Measurements from ENCODE around the gene POU2AF1. TPM values are rescaled to one million over a fixed set of nuclear protein-coding genes. Genes with fewer than 3 reads are reported as not detected.
"Not testable (repeated sequence)": the region's sequence is repeated elsewhere in the genome, so short reads cannot be mapped to it uniquely, and the experiment has no call there.

The POU2AF1 gene
- total RNA-seq, 1 donor from 2014 or later: 81.0 TPM

DNA sequence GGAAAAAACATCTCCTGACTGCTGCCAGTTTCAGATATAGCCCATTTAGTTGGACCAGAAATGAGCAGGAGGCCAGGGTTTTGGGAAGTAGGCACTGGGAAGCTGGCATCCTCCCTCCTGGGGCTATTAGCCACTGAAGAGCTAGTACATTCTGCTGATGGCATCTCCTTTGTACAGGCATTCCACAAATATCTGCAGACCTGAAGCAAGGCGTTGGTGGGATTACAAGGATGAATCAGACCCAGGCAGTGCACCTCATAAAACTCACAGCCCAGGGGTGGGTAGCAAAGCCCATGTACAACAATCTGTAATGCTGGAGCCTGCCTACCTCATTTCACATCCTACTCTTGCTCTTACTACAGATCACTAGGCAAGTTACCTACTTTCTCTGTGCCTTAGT is 27.5 kb upstream of the POU2AF1 start:
- Mint-ChIP-seq H3K27ac (no peak overlapping the region), H3K36me3 (ENCODE audit: low read depth) (peaks cover 3% of the 10 kb centered on the region), H3K9me3 (peaks cover 28% of the 10 kb centered on the region), H3K4me3 (no peak overlapping the region), H3K27me3 (ENCODE audit: insufficient read depth) (no peaks in the 10 kb centered on the region), H3K4me1 (ENCODE audit: low read depth) (peaks cover 28% of the 10 kb centered on the region)
- DNase-seq (ENCODE audit: low spot score): no peak
- intact Hi-C loops (cut with micrococcal nuclease): no loop called here

DNA sequence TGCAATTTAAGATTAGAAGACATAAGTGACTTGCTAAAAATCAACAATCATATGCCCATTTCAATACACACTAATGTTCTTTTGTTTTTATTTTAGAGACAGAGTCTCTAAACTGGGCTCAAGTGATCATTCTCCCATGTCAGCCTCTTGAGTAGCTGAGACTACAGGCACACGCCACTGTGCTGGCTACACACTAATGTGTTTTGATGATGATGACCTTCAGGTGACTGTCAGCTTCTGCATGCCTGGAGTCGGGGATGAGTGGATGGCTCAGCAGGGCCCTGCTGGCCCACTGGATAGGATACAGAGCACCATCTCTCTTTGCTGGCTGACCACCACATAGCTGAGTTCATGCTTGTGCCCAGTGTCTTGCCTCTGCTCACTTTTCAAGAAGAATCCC is 27.0 kb upstream of the POU2AF1 start:
- Mint-ChIP-seq H3K27ac (no peak overlapping the region), H3K4me3 (no peak overlapping the region), H3K27me3 (ENCODE audit: insufficient read depth) (no peaks in the 10 kb centered on the region), H3K36me3 (ENCODE audit: low read depth) (peaks cover under 1% of the 10 kb centered on the region), H3K4me1 (ENCODE audit: low read depth) (peaks cover 23% of the 10 kb centered on the region), H3K9me3 (peaks cover 23% of the 10 kb centered on the region)
- no peak for DNase-seq (ENCODE audit: low spot score)
- intact Hi-C loops (cut with micrococcal nuclease): no loop called here

DNA sequence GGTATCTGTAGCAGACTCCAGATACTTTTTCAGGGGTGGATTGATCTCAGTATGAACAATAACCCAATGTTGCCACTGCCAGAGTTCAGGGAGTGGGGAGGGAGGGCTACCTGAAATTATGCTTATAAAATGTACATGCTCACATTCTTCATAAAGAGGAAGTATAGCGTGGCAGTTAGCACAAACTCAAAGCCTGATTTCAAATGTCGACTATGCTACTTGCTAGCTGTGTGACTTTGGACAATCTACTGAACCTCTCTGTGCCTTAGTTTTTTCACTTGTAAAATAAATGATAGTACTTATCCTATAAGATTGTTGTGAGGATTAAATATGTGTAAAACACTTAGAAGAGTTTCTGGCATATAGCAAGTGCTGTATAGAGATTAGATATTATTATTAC is 26.5 kb upstream of the POU2AF1 start:
- intact Hi-C loops (cut with micrococcal nuclease): no loop called here
- Mint-ChIP-seq H3K9me3 (peaks cover 20% of the 10 kb centered on the region), H3K27me3 (ENCODE audit: insufficient read depth) (no peaks in the 10 kb centered on the region), H3K27ac (no peak overlapping the region), H3K4me3 (no peak overlapping the region), H3K36me3 (ENCODE audit: low read depth) (no peaks in the 10 kb centered on the region), H3K4me1 (ENCODE audit: low read depth) (peaks cover 24% of the 10 kb centered on the region)
- DNase-seq (ENCODE audit: low spot score): no peak

DNA sequence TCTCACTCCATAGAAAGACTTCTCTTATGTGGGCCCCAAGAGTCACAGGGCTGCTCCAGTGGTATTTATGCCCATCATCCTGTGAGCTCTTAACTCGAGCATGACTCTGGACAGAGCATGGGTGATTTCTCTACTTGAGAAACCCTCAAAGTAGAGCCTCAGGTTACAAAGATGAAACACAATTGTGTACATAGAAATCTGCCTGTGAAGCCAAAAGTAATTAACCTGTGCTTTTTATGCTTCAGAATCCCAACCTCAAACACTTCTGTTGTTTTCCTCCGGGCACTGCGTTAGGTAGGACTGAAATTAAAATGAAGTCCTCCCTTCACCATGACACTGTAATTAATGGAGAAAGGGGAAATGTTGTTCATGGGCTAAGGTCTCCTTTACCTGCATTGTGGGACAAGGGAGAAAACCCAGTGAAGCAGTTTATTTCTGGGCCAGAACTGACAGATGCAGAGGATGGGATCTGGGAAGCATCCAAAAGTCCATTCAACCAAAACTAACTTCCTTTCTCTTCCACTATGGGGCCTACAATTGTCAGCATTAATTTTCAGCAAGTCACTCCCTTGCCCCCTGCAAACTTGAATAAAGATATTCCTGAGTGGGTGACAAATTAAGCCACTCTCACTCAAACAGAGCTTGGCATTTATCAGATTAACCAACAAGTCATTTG is 24.1 kb upstream of the POU2AF1 start:
- peaks cover 20% of the 10 kb centered on the region for H3K9me3 Mint-ChIP-seq
- peaks cover 20% of the 10 kb centered on the region for H3K4me1 Mint-ChIP-seq (ENCODE audit: low read depth)
- H3K27ac Mint-ChIP-seq: no peak overlapping the region
- no peaks in the 10 kb centered on the region for H3K36me3 Mint-ChIP-seq (ENCODE audit: low read depth)
- no peak for DNase-seq (ENCODE audit: low spot score)
- no peak overlapping the region for H3K4me3 Mint-ChIP-seq
- H3K27me3 Mint-ChIP-seq (ENCODE audit: insufficient read depth): no peaks in the 10 kb centered on the region
- intact Hi-C loops (cut with micrococcal nuclease): no loop called here

DNA sequence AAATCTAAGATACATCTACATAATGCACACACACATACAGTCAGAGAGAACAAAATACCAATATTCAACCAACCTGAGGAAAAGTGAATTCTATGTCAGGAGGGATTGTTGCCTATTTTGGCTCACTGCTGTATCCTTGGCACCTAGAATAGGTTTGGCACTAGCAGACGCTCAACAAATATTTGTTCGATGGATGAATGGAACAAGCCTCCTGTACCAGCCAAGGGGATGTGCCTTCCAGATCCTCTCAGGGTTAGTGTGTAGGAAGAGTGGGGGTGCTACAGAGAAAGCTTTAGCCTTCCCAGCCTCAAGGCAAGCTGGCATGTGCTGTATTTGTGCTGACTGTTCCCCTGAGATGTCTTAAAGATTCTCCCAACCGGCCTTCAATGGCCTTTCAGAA is 23.3 kb upstream of the POU2AF1 start:
- H3K9me3 Mint-ChIP-seq: peaks cover 20% of the 10 kb centered on the region
- H3K4me1 Mint-ChIP-seq (ENCODE audit: low read depth): peaks cover 20% of the 10 kb centered on the region
- intact Hi-C loops (cut with micrococcal nuclease): no loop called here
- no peak overlapping the region for H3K27ac Mint-ChIP-seq
- H3K4me3 Mint-ChIP-seq: no peak overlapping the region
- H3K36me3 Mint-ChIP-seq (ENCODE audit: low read depth): no peaks in the 10 kb centered on the region
- H3K27me3 Mint-ChIP-seq (ENCODE audit: insufficient read depth): no peaks in the 10 kb centered on the region
- DNase-seq (ENCODE audit: low spot score): no peak

DNA sequence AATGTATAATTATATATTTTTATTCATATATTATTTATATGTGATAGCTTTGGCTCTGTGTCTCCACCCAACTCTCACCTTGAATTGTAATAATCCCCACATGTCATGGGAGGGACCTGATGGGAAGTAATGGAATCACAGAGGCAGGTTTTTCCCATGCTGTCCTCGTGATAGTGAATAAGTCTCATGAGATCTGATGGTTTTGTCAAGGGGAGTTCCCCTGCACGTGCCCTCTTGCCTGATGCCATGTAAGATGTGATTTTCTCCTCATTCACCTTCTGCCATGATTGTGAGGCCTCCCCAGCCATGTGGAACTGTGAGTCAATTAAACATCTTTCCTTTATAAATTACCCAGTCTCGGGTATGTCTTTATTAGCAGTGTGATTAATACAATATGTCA is 22.9 kb upstream of the POU2AF1 start:
- not testable (repeated sequence) for H3K27ac Mint-ChIP-seq; H3K27me3 Mint-ChIP-seq (ENCODE audit: insufficient read depth); H3K36me3 Mint-ChIP-seq (ENCODE audit: low read depth); DNase-seq (ENCODE audit: low spot score); H3K4me3 Mint-ChIP-seq
- H3K9me3 Mint-ChIP-seq: peaks cover 20% of the 10 kb centered on the region
- intact Hi-C loops (cut with micrococcal nuclease): loop anchor here (2.0 kb wide), 1 partner anchor 15 kb away; no protein-coding TSS in a partner anchor
- H3K4me1 Mint-ChIP-seq (ENCODE audit: low read depth): peaks cover 20% of the 10 kb centered on the region

DNA sequence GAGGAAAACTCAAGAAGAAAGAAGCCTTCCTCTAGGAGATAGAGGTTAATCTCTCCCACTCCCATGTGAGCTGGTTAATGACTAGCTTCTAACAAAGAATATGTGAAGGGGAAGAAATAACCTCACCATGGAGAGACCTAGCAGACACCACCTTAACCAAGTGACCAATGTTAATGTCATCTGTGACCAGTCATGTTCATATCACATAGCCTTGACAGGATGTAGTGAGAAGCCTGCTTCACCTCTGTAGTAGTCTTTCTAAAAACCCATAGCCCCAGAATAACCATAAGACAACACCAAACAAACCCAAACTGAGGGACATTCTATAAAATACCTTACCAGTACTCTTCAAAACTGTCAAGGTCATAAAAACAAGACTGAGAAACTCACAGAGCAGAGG is 21.5 kb upstream of the POU2AF1 start:
- no peaks in the 10 kb centered on the region for H3K27me3 Mint-ChIP-seq (ENCODE audit: insufficient read depth)
- peaks cover 20% of the 10 kb centered on the region for H3K9me3 Mint-ChIP-seq
- H3K4me1 Mint-ChIP-seq (ENCODE audit: low read depth): peaks cover 20% of the 10 kb centered on the region
- H3K27ac Mint-ChIP-seq: peak overlapping the region; percentile 57
- no peak overlapping the region for H3K4me3 Mint-ChIP-seq
- intact Hi-C loops (cut with micrococcal nuclease): loop anchor here (2.0 kb wide), 1 partner anchor 16 kb away; no protein-coding TSS in a partner anchor
- no peaks in the 10 kb centered on the region for H3K36me3 Mint-ChIP-seq (ENCODE audit: low read depth)
- DNase-seq (ENCODE audit: low spot score): no peak

DNA sequence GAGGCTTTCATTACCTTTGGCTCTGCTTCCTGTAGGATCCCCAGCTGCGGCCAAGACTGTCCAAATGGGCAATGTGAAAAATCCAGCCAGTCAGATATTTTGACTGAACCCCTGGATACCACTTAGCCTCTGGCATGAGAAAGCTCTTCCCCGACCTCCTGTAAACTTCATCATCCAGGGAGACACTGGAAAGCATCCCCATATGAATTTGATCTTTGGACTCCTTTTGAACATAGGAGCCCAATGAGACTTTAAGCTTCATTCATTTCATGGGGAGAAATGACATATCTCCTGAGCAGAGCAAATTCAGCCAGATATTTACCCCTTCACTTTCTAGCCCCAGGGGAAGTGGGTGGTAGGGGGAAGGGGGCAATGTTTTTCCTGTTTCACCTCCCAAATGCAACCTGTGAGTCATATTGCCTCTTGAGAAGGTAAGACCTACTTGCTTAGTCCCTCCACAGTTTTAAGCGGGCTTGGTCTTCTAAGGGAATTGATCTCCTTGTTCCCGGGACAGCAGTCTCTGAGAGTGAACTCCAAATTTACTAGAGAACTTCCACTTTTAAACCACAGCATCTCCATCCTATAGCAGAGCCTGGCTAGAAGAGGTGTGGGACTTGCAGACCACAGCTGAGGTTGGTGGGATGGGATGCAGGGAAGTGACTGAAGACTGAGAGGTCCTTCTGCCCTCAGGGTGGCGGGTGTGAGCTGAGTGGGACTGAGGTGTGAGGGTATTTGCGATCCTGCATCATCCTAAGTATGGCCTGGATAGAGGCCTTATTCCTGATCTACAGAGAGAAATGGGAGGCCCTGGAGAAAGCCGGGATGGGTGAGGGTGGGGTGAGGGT is 20.3 kb upstream of the POU2AF1 start:
- Mint-ChIP-seq H3K4me1 (ENCODE audit: low read depth) (peaks cover 20% of the 10 kb centered on the region), H3K27me3 (ENCODE audit: insufficient read depth) (no peaks in the 10 kb centered on the region), H3K27ac (no peak overlapping the region), H3K9me3 (peaks cover 15% of the 10 kb centered on the region), H3K4me3 (no peak overlapping the region), H3K36me3 (ENCODE audit: low read depth) (no peaks in the 10 kb centered on the region)
- intact Hi-C loops (cut with micrococcal nuclease): loop anchor here (2.0 kb wide), 1 partner anchor 17 kb away; no protein-coding TSS in a partner anchor
- no peak for DNase-seq (ENCODE audit: low spot score)

DNA sequence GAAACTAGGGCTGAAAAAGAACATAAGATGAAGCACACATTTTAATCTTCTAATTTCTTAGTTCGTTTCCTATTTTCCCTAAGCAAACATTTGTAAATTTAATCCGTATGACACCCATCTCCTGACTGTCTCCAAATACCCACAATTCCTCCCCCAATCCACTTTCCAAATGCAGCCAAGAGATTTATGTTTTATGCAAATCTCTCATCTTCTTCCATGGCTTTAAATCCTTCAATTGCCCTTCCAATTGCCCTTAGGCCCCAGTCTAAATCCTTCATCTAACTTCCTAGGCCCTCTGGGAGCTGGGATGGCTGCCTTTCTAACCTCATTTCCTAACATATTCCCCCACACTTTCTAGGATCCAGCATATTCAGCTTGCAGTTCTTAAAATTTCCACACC is 18.0 kb upstream of the POU2AF1 start:
- Mint-ChIP-seq H3K27ac (no peak overlapping the region), H3K9me3 (no peaks in the 10 kb centered on the region)

DNA sequence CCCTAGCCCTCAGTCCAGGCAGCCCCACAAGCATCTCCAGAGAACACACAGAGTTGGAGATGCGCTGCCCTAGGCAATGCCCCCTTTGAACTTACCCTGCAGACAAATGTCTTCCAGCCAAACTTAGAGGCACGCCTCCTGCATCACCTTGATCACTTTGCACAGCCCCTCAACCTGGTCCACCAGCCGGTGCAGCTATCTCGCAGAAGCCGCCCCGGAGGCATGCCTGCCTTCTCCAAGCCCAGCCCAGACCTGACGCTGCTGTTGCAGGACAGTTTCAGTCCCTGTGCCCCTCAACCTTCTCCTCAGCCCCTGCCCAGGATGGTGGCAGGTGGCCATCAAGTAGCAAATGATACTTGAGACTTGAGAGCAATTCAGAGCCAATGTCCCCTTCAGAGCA is 16.7 kb upstream of the POU2AF1 start:
- no peak overlapping the region for H3K4me3 Mint-ChIP-seq
- no peaks in the 10 kb centered on the region for H3K36me3 Mint-ChIP-seq (ENCODE audit: low read depth)
- peaks cover 17% of the 10 kb centered on the region for H3K4me1 Mint-ChIP-seq (ENCODE audit: low read depth)
- no peak for DNase-seq (ENCODE audit: low spot score)
- H3K27ac Mint-ChIP-seq: no peak overlapping the region
- intact Hi-C loops (cut with micrococcal nuclease): no loop called here
- H3K9me3 Mint-ChIP-seq: no peaks in the 10 kb centered on the region
- peaks cover 2% of the 10 kb centered on the region for H3K27me3 Mint-ChIP-seq (ENCODE audit: insufficient read depth)

More for the DNA sequence above, 18.0 kb upstream of the POU2AF1 start:
- Mint-ChIP-seq H3K4me3 (no peak overlapping the region), H3K4me1 (ENCODE audit: low read depth) (peaks cover 20% of the 10 kb centered on the region), H3K27me3 (ENCODE audit: insufficient read depth) (peaks cover 2% of the 10 kb centered on the region), H3K36me3 (ENCODE audit: low read depth) (no peaks in the 10 kb centered on the region)
- intact Hi-C loops (cut with micrococcal nuclease): no loop called here
- no peak for DNase-seq (ENCODE audit: low spot score)

DNA sequence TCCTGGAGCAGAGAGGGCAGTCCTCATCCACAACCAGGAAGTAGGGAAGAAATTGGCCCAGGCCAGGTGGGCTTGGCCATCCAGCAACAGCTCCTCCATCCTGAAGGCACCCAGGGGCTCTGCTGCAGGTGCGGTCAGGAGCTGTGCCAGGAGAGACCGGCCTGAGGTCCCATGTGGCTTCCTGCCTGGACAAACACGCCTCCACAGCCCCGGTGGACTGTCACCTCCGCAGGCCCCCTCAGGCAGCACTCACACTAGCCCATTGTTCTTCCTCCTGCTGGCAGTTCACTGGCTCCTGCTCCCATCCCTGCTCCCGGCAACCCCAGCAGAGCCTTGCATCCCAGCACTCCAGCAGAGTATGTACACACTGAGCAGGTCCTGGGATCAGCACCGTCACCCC is 16.0 kb upstream of the POU2AF1 start:
- Mint-ChIP-seq H3K36me3 (ENCODE audit: low read depth) (no peaks in the 10 kb centered on the region), H3K27me3 (ENCODE audit: insufficient read depth) (peaks cover 2% of the 10 kb centered on the region), H3K9me3 (no peaks in the 10 kb centered on the region), H3K27ac (no peak overlapping the region), H3K4me3 (no peak overlapping the region), H3K4me1 (ENCODE audit: low read depth) (peaks cover 11% of the 10 kb centered on the region)
- no peak for DNase-seq (ENCODE audit: low spot score)
- intact Hi-C loops (cut with micrococcal nuclease): no loop called here

DNA sequence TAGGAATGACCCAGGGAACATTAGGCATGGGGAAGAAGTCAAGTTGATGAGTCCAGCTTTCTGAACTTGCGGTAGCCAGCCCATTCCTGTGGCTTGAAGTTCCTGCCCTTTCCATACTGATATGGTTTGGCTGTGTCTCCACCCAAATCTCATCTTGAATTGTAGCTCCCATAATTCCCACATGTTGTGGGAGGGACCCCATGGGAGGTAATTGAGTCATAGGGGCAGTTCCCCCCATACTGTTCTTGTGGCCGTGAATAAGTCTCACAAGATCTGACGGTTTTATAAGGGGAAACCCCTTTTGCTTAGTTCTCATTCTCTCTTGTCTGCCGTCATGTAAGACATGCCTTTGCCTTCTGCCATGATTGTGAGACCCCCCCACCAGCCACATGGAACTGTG is 15.1 kb upstream of the POU2AF1 start:
- H3K27me3 Mint-ChIP-seq (ENCODE audit: insufficient read depth); intact Hi-C loops (cut with micrococcal nuclease); H3K4me1 Mint-ChIP-seq (ENCODE audit: low read depth); DNase-seq (ENCODE audit: low spot score); H3K36me3 Mint-ChIP-seq (ENCODE audit: low read depth); H3K27ac Mint-ChIP-seq; H3K4me3 Mint-ChIP-seq; H3K9me3 Mint-ChIP-seq: not testable (repeated sequence)

DNA sequence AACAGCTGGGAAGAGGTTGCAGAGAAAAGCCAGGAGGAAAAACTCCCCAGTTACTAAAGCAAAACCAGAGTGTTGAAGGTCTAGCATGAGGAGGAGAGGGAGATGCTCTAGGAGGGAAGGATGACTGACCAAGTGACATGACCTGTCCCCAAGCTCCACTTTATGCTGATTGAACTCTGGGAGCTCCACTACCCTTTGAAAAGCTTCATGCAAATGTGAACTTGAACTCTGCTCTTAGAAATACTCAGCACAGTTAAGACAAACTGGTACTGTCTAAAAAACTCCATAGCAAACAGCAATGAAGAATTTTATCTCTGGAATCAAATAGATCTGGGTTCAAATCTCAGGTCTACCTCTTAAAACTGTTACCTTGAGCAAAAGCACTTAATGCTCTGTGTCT is 14.5 kb upstream of the POU2AF1 start:
- Mint-ChIP-seq H3K27ac (no peak overlapping the region), H3K27me3 (ENCODE audit: insufficient read depth) (peaks cover 2% of the 10 kb centered on the region), H3K4me1 (ENCODE audit: low read depth) (peaks cover 8% of the 10 kb centered on the region), H3K36me3 (ENCODE audit: low read depth) (no peaks in the 10 kb centered on the region), H3K4me3 (no peak overlapping the region), H3K9me3 (no peaks in the 10 kb centered on the region)
- DNase-seq (ENCODE audit: low spot score): no peak
- intact Hi-C loops (cut with micrococcal nuclease): no loop called here
